Neural cell (in vitro differentiated cells): Measurements from ENCODE around the gene MEIS1.

Experiments used
- EZH2 ChIP-seq: fragments of 200-600, 300-800 bp; shearing (Covaris generic), sonication (generic); IDR thresholded peaks from 2 replicates; pipeline ENCODE4 v1.6.1; 2014; ENCODE audit warnings: antibody characterized with exemption, low read length, borderline replicate concordance, mild to moderate bottlenecking; ENCODE audit not compliant: insufficient read depth, poor library complexity, severe bottlenecking
- POLR2AphosphoS5 ChIP-seq: IDR thresholded peaks from 2 replicates; pipeline ENCODE4 v1.6.1; 2012
- TAF1 ChIP-seq: IDR thresholded peaks from 2 replicates; pipeline ENCODE4 v1.6.1; 2012; ENCODE audit warnings: low read depth

GRCh38 chr2:66587216-66587615 is 152.3 kb downstream of the MEIS1 start:
- TF ChIP-seq EZH2, result no peak
- TF ChIP-seq POLR2AphosphoS5, result no peak
- TF ChIP-seq TAF1, result no peak
